HUDEP-2 (cell line): ENCODE measurements around the gene CCDC32.

Experiments used
- DNase-seq, 76 experiments: peaks; one replicate each; lab custom pipeline; 2025; ENCODE audit not compliant: unreplicated experiment in 76 of 76; lab: John Stamatoyannopoulos, UW

Gene CCDC32

DNA sequence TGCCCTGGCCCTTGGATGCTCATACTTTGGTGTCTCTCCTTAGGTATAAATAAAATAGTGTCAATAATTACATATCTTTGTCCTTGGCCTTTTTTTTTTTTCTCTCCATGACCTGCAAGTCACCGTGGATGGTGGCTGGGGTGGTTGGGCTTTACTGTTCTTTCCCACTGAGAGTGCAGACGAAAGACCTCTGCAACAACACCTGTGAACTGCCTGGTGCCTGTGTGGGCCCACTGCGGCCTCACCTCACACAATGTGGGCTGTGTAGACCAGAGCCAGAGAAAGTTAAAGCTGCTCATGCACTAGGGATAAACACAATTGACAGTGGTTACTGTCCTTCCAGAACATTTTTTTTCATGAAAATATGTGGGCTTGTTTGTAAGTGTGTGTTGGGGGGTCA, 39.0 kb downstream of the CCDC32 start:
- DNase-seq: no peak

- no peak for DNase-seq
Observed at GRCh38 chr15:40523611-40524010, 41.2 kb downstream of the CCDC32 start.

GRCh38 chr15:40516322-40516721, 48.5 kb downstream of the CCDC32 start:
- no peak for DNase-seq

DNA sequence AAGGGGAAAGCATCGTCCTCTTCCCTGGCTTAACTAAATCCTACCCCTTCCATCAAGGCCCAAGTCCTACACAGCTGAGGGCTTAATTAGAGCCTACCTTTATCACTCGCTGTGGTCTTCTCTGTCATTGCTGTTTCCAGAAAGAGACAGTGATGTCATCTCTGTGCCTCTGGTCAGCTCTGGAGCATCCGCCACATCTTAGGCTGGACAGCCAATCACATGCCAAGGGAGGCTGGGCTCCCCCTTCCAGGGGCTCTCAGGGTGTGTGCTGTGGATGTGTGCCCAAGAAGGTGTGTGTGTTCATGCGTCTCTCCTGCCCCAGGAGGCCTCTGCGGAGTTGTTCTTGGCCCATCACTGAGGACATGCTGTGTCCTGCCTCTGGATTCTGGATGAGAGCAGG, 51.2 kb downstream of the CCDC32 start:
- no peak for DNase-seq

- no peak for DNase-seq
Observed at GRCh38 chr15:40512440-40512839, 52.4 kb downstream of the CCDC32 start.

DNA sequence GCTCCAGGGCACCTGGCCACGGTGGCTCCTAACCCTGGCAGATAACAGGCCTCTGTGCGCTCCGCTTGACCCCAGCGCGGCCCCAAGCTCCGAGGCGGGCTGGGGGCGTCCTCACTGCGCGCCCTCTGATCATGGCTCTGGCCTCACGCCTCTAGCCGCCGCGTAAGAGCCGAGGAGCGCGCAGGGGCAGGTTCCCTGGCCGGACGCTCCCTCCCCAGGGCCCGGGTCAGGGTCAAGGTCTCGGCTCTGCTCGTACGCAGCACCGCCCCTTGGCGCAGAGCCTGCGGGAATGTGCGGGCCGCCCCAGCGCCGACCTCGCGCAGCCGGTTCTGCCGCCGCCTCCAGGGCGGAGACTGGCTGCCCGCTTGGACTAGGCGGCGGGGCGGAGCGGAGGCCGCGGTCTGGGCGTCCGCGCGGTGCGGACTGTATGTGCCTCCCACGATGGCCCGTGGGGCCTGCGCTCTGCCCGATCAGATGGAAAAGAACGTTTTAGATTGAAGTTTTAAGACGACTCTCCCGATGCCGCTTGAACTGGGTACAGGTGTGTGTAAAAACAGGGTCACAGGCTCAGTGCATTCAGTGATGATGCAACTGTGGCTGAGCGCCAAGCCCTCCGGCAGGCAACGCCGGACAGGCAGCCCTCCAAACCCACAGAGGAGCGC, 53.2 kb downstream of the CCDC32 start:
- peak in 53 of 76 experiments; percentile 5 to 65 (median 38) for DNase-seq

DNA sequence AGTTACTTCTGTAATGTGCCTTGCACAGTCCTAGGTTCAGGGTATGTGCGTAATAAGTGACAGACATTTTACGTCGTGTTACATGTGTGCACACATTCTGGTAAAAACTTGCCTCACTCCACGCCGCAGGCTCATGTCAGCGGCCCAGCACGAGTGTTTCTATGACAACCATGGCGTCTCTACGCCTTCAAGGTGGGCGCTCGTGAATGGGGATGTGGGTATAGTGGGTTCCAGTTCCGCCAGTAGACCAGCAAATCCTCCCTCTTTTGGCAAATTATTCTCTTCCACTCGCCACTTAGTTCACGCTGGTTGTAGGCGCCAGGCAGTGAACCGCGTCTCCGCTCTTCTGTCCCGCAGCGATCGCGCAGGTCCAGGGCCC, 53.8 kb downstream of the CCDC32 start:
- no peak for DNase-seq

GRCh38 chr15:40510201-40510600, 54.6 kb downstream of the CCDC32 start:
- no peak for DNase-seq

GRCh38 chr15:40508216-40508615, 56.6 kb downstream of the CCDC32 start:
- no peak for DNase-seq

- peak in 71 of 76 experiments; percentile 8 to 77 (median 54) for DNase-seq
Observed at GRCh38 chr15:40506964-40507571, 57.8 kb downstream of the CCDC32 start.
